Effector CD4-positive, alpha-beta T cell (primary cell): Measurements from ENCODE around the gene ACAD10.
"Not testable (repeated sequence)": the region's sequence is repeated elsewhere in the genome, so short reads cannot be mapped to it uniquely, and the experiment has no call there.

Experiments
- DNase-seq: peaks from one replicate; pipeline ENCODE4 v3.0.0-alpha.2; 2020

Gene ACAD10

DNA sequence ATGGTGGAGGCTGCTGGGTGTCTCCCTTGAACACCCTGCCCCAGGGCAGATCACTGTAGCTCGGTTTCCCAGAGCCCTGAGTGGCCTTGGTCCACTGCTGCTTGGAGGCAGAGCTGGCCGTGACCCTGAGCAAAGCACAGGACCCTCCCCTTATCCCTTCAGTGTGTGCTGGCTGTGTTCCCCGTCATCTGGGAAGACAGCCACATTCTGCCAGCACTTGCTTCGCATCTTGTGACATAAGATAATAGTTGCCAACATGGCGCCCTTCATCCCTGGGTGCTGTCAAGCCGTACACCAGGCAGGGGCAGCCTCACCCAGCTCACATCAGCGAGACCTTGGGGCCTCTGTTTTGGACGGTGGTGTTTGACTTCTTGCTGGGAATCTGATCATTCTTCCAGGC, 68.8 kb downstream of the ACAD10 start:
- DNase-seq: no peak

DNA sequence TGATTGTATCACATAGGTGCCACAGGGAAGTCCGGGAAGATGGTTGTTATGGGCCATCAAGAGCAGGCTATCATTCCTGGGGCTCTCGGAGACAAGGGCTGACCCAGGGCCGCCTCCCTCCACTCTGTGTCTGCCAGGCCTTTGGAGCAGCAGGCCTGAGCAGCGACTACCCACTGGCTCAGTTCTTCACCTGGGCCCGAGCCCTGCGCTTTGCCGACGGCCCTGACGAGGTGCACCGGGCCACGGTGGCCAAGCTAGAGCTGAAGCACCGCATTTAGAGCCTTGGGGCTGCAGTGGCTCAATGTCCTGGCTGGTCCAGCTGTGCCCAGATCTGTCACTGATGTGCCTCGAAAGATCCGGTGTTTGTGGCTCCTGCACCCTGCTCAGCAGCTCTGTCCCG, 70.3 kb downstream of the ACAD10 start:
- DNase-seq: no peak

DNA sequence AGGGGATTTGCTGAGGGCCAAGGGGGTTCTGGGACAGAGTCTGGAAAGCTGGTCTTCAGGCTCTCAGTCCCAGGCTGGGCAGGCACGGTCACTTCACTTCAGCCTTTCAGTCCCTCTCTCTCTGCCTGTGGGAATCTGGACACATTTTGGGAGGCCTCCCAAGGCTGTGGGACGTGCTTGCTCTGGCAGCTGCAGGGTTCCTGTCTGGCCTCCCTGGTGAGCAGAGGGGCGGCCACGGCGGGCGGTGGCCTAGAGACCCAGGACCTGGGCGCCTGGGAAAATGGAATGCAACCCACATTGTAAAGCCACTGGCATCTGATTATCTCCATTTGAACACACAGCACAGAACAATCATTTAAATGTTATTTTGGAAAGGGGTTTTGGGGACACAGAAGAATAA, 70.8 kb downstream of the ACAD10 start:
- no peak for DNase-seq

DNA sequence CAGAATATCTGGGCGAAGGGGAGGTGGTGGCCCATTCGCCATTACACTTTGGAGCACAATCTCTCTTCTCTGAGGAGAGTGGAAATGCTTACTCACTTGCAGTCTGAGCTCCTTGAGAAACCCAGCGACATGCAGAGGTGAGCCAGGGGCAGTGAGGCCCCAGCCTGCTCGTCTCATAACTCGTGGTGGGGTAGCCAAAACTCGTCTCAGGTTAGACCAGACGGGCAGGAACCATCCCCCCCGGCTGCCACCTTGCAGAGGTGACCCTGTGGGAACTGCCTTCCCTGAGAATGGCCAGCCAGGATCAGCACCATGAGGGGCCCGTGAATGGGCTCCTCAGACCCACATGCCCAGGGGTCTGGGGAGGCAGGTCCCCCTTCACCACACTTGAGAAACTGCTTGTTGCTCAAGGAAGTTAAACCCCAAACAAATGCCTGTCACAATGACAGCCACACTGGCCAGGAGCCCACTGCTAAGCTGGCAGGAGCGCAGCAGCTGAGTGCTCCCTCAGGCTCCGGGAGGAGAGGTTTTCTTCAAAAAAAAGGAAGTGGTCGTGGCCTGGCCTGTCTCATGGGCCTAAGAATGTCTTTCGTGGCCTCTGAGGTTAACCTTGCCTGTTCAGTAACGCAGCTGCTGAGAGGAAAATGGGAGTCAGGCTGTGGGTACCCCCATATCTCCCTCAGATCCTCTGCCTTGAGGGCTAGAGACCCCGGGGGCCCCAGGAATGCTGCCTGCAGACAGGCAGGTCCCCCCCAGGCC, 71.7 kb downstream of the ACAD10 start:
- DNase-seq: no peak

DNA sequence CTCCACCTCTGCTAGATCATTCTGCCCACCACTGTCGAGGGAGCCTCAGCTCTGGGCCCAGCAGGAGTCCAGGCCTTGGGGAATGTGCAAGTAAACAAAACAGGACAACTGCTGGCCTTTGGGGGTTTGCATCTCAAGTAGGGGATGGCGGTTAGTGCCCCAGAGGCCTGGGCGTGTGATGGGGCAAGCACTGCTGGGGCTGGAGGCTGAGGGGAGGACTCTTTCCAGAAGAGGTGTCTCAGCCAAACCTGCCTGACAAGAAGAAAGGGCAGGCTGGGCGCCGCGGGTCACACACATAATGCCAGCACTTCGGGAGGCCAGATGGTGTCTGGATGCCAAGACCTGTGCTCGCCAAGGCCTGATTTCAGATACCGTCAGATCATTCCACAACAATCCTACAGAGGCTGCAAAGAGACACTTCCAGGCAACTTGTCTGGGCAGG, 72.3 kb downstream of the ACAD10 start:
- DNase-seq: no peak

DNA sequence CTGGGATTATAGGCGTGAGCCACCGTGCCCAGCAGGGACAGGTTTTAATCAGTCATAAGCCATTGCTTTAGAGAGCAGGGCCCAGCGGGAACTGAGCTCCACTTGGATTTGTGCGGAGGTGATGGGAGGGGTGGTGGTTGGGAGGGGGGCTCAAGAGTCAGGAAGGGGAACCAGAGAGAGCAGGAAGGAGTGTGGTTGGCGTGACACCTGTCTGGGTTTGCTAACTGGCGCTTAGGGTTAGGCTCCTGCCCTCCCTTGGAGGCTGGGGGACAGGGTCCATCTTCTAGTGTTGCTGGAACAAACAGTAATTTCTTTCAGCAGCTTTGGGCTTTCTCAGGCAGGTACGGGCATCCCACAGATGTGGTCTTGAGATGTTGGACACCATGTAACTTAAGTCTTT, 73.4 kb downstream of the ACAD10 start:
- DNase-seq: no peak

DNA sequence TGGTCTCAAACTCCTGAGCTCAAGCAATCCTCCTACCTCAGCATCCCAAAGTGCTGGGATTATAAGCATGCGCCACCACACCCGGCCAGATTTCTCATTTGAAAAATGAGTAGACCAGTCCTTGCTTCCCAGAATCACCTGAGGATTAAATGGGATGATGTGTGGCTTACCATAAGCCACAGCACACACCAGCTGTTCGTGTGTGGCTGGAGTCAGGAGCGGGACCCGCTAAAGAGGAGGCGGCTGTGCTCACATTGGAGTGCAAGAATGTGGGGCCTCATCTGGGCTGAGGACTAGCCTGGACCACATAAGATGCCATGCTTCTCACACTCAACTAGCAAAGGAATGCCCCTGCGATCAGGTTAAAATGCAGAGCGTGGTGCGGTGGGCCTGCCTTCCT, 74.1 kb downstream of the ACAD10 start:
- DNase-seq: no peak

DNA sequence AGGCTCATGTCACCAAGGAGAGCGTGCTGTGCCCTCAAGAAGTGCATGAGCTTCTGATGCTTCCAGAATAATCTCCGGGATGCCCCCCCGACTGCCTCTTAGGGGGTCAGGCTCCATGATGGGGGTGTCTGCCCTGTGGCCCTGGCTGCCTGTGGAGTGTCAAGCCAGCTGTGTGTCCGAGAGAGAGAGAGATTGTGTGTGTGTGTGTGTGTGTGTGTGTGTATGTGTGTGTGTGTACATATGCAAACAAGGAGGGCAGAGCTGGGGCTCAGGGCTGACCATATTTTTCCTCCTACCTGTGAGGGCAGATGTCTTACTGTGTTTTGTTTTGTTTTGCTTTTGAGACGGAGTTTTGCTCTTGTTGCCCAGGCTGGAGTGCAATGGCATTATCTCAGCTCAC, 75.2 kb downstream of the ACAD10 start:
- DNase-seq: no peak

DNA sequence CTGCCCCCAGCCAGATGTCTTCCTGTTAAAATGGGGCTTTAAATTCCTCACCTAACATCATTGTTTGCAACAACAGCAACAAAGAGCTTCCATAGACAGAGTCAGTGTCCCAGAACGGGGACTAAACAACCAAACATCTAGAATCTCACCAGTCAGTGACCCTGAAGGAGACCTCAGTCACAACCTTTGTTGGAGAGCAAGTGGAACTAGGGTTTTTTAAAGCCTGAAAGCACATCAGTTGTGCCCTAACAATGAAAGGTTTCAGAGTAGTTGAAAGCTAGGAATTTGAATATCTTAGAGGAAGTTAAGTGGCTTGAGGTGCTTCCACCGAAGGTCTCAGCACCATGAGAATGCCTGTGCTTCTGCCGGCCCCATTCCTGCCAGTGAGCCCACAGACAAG, 75.9 kb downstream of the ACAD10 start:
- no peak for DNase-seq

DNA sequence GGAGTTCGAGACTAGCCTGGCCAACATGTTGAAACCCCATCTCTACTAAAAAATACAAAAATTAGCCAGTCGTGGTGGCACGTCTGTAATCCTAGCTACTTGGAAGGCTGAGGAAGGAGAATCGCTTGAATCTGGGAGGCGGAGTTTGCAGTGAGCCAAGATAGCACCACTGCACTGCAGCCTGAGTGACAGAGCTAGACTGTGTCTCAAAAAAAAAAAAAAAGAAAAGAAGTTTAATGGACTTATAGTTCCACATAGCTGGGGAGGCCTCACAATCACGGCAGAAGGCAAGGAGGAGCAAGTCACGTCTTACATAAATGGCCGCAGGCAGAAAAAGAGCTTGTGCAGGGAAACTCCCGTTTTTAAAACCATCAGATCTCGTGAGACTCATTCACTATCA, 77.7 kb downstream of the ACAD10 start:
- DNase-seq: not testable (repeated sequence)

DNA sequence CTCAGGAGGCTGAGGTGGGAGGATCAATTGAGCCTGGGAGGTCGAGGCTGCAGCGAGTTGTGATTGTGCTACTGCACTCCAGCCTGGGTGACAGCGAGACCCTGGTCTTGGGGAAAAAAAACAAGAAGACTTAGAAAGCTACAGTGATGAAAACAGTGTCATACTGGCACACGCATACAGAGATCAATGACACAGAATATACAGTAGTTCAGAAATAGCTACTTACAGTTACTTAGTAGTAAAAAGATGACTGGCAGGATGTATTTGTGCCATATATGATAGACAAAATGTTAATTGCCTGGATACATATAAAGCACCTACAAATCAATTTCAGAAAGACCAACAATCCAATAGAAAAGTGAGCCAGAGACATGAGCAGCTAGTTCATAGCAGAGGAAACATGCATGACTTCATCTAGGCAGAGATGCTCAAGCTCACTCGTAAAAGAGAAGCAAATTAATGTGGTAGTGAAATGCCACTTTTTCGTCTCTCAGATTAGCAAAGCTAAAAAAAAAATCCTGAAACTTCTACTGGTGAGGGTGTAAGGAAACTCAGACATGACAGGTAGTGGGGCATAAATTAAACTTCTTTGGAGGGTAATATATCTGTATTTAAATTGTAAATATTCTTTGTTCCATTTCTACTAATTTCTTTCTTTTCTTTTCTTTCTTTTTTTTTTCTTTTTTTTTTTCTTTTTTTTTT, 78.4 kb downstream of the ACAD10 start:
- DNase-seq: no peak

DNA sequence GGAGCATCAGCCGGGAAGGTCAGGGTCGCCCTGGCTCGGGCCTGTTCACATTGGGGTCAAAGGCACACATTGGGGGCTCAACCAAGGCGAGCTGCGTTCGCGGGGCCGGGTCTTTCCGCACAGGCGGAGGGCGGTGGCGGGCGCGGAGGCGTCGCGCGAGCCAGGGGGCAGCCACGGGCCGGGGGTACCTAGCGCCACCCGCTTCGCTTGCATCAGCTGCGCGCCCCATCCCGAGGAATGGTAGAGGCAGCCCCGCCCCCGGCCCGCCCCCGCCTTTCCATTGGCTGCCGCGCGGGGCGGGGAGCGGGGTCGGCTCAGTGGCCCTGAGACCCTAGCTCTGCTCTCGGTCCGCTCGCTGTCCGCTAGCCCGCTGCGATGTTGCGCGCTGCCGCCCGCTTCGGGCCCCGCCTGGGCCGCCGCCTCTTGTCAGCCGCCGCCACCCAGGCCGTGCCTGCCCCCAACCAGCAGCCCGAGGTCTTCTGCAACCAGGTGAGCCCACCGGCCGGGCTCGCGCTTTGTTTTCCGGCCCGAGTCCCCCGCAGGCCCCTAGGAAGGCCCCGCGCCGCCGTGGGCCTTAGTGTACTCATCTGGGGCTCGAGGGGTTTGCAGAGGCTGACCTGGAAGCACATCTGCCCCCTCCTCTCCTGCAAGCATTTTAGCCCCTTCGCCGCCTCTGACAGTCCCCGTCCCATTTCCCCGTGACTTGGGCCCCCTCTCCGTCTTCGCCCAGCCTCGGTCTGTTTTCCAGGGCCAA, 80.9 kb downstream of the ACAD10 start, which contains the start of gene ALDH2:
Gene ALDH2, plus strand, starts transcription at position 326 of the 754 bp plus-strand sequence. Its CDS starts 50 bp downstream, at position 376.
- peak; percentile 5 for DNase-seq

DNA sequence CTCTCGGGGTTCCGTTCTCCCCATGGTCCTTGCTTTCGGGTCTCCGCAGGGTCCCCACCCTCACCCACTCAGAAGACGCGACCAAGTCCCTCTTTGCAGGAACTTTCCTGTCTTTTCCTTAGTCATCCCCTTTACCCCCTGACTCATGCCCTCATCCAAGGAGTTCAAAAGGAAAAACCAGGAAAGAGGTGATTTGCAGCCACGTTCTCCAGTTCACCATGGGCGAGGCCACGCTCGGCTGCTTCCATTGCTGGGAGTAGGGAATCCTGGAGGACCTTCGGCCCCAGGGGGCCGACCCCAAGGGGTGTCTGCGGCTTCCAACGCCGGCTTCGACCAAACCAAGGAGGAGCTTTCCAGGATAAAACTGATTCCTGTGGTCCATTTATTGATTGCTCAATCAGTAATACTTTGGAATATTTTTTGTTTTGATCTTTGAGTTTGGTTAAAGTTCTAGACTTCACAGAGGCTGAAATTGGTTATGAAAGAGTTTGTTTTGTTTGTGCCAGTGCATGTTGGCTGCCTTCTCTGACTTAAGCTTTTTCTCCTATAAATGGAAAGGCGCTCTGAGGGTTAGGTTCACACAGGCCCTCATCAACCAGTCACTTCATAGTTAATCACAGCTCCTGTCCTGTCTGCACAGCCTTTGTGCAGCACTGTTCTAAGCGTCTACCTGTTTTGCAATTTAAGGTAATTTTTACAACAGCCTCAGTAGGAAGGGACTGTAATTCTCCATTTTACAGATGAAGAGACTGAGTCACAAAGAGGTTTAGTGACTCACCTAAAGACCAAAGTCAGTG, 81.7 kb downstream of the ACAD10 start:
- DNase-seq: no peak

DNA sequence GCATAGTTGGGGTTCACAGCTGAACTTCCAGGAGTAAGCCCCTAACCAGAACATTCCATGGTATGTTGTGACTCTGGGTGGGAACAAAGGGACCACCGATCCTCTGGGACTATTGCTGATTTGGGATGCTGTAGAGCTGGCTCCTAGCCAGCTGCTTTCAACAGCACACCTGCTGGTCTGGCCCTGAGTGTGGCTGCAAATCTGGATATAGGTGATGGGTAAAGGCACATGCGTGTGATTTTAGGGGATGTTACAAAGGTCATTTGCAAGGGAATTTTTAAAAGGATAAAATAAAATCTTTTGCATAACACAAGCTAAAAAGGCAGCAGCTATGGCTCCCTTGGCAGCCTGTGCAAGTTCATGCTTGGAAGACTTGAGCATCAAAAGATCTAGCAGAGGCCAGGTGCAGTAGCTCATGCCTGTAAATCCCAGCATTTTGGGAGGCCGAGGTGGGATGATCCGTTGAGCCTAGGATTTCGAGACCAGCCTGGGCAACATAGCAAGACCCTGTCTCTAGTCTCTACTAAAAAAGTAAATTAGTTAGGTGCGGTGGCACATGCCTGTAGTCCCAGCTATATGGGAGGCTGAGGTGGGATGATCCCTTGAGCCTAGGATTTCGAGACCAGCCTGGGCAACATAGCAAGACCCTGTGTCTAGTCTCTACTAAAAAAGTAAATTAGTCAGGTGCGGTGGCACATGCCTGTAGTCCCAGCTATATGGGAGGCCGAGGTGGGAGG, 82.5 kb downstream of the ACAD10 start:
- no peak for DNase-seq

DNA sequence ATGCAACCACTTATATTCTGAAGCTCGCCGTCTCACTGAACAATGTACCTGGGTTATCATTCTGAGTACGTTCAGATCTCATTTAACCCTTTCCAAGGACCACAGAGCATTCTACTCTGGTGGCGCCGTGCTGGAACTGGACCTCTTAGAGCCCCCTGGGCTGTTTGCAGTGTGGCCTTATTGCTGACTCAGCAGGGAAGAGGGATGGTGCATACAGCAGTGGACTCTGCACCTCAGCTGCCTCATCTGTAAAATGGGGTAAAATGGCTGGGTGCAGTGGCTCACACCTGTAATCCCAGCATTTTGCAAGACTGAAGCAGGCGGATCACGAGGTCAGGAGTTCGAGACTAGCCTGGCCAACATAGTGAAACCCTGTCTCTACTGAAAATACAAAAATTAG, 83.7 kb downstream of the ACAD10 start:
- DNase-seq: no peak

DNA sequence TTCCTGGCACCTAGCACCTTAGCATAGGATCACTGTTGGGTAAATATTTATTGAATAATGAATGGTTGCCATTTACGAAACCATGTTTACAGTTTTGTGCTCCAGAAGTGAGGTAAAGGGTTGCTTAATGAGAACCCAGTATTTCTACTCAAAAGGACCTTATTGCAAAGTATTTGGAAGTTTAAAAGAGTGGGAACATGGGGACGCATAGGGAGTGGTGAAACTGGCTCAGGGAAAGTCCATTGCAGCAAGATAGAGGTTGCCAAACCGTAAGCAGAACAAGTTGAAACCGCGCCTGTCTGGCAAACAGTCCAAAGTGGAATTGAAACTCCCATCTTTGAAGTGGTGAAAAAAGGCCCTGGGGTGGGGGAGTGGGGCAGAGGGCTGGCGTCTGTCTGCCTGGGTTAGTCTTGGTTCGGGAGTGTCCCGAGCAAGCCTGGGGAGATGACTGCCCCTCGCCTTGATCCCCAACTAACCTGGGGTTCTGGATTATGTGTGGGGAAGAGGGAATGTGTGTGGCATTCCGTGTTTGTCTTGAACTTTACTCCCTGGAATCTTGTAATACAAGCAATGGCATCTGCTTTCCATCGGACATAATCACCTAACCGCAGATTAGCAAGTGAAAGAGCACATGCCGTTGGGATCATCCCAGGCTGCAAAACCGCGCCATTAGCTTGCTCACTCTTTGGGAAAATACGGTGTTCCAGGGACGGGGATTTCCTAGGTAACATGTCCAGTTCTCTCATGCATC, 88.1 kb downstream of the ACAD10 start:
- no peak for DNase-seq

DNA sequence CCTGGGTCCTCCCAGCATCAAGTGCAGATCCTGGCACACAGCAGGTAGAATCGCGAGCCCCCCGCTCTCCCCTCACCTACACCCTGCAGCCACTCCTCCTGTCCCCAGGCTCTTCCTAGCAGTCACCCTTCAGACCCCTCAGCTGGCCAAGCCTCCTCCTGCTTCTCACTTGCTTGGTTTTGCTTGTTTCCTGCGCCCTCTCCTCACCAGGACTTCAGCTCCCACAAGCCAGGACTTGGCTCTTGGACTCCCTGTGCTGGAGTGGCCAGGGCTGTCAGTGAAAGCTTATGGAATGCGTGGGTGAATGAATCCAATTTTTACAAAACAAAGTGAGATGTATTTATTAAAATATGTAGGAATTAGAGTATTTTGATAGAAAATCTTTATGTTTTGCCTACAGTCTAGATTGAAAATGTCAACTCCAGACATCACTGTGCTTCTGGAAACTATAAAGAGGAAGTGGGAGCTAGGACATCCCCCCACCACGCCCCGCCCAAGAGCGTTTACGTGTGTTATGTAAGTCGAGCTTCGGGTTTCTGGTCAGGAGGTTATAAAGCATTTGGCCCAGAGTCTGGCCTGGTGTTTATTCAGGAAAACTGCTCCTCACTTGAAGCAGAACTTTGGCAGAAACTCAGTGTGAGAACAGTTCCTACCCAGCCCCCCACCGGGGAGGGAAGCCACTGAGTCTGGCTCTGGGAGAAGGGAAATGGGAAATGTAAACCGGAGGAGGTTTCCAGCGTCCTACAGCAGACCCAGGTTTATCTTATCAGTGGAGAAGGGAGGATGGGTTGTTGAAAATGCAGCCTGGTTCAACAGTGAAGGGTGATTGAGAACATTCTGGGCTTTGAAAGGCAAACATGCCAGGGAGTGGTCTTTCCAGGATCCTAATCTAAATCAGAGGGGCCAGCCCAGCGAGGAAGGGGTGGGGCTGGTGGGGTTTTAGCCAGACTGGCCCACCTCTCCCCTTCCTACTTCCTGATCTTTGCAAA, 89.6 kb downstream of the ACAD10 start:
- DNase-seq: no peak

DNA sequence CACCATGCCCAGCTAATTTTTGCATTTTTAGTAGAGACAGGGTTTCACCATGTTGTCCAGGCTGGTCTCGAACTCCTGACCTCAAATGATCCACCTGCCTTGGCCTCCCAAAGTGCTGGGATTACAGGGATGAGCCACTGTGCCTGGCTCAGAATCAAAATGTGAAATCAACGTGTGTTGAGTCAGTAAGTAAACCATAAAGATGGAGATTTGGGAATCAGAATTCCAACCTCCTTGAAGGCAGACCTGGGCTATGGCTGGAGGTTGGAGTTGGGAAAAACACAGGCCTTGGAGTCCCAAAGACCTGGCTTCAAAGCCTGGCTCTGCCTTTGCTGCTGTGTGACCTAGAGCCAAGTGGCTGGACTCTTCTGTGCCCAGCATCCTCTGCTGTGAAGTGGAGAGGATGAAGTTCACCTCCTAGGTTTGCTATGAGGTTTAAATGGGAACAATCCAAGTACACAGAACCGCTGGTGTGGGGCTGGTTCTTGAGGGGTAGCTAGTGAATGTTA, 91.0 kb downstream of the ACAD10 start:
- no peak for DNase-seq

DNA sequence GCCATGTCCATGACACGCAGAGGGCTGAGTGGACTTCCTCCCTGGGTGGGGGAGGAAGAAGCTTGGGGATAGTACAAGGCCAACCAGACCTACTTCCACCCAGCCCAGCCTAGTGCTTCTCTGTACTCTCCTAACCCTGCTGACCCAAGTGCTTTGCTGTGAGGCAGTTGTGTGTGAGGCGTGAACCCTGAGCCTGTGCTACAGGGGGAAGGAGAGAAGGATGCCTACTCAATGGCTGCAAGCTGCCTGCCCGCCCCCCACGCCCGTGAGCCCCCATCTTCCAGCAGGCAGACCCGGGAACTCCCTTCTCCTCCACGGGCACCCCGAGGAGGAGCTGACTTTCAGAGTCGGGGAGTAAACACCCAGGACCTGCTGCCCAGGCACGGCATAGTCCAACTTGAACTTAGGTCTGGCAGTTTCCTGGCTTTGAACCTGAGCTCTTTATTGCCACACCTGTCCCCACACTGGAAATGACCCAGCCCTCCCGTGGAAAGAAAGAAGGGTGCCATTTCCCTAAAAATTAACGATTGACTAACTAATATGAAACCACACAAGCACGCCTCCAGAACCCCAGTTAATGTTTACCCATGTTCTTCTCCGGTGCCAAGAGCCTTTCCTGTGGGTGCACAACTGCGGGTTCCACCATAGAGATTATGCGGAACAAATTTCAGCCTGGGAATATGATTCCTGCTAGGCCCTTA, 91.6 kb downstream of the ACAD10 start:
- no peak for DNase-seq
